ENCODE results near the gene ALAD.
A peak's percentile ranks its signal among the peaks of the same experiment; 100 is the strongest.

ALAD gene

GRCh38 chr9:113349066-113349444, 52.0 kb downstream of the ALAD start:
- DNase-seq (ENCODE audit: low read depth) = no peak

GRCh38 chr9:113348437-113348836, 52.6 kb downstream of the ALAD start:
- no peak for DNase-seq (ENCODE audit: low read depth)

- no peak for DNase-seq (ENCODE audit: low read depth)
Measured at GRCh38 chr9:113345671-113346070, 55.4 kb downstream of the ALAD start.

- no peak for DNase-seq (ENCODE audit: low read depth)
Measured at GRCh38 chr9:113345190-113345589, 55.9 kb downstream of the ALAD start.

DNA sequence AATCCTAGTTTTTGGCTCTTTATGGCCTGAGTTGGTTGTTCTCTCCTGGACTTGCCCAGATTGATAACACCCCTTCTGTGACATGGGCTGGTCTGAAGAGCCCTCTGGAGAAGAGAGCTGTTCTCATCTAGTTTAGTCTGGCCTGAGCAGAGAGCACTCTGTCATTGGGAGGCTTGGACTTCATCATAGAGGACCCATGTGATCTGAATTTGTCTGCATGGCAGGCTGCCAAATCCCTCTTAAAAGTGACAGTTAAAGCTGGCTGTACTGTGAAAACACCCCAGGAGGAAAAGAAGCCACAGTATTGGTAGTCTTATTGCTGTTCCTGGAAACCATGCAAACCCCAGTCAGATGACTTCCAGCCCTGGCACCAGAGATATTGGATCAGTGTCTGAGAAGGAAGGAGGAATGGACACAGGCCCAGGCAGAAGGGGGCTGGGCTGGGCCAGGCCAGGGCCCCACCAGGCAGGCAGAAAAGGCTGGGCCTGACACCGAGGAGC, 57.3 kb downstream of the ALAD start:
- peak; percentile 34 for DNase-seq (ENCODE audit: low read depth)

- DNase-seq (ENCODE audit: low read depth) = no peak
Measured at GRCh38 chr9:113341712-113342410, 59.2 kb downstream of the ALAD start.

DNA sequence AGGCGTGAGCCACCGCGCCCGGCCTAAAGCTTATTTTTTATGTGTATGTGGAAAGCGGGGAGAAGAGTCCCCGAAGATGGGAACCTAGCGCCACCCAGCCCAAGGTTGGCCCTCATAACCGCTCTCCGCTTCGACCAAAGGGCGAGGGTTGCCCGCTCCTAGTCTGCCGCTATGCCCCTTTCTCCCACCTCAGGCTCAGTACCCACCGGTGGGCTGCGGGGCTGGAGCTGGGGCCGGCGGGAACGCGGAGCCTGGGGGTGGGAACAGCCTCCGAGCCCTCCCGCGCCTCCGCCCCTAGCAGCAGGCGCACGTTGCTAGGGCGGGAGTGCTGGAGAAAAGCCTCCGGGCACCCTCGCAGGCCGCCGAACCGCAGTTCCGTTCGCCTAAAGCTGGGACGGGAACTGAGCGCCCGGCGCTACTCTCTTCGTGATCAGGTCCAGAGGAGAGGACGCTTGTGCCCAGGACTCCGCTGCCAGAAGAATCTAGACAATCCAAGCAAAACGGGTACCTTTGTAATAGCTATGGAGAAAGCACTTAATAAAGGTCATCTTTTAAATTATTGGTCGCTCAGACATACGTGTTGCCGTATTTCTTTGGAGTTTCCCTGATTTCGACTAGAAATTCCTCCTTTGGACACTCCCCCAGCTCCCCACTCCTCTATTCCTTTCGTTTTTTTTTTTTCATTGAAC, 60.9 kb downstream of the ALAD start, which contains the start of gene WDR31:
TSS of gene WDR31 (minus strand) at position 265 of the 689 bp plus-strand sequence. CDS start 8,253 bp downstream, outside the sequence.
- peak; percentile 84 for DNase-seq (ENCODE audit: low read depth)

DNA sequence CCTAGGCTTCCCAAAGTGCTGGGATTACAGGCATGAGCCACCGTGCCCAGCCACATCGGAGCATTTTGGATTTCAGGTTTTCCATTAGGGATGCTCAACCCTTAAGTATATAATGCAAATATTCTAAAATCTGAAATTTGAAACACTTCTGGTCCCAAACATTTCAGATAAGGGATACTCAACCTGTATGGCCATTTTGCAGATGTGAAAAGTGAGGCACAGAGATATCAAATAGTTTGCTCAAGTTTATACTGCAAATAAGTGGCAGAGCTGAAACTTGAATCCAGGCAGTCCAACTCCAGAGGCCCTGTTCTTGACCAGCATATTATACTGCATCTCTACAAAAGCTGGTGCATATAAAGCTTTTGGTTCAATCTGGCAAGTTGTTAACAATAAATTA, 63.4 kb downstream of the ALAD start:
- no peak for DNase-seq (ENCODE audit: low read depth)

Data from amniotic epithelial cell (primary cell).